Coronary artery (tissue), 2 donors: ENCODE measurements around the gene RALGDS.
A peak's percentile ranks its signal among the peaks of the same experiment; 100 is the strongest.

ENCODE experiments used
- DNase-seq: peaks from one replicate; pipeline ENCODE4 v3.0.0-alpha.2; 2017; ENCODE audit warnings: low spot score
- H3K27ac ChIP-seq, 2 donors: fragments of 200-600 bp; sonication (generic); one replicate each; pipeline ENCODE4 v1.5.1; 2016 to 2019
- H3K4me3 ChIP-seq: fragments of 200-600 bp; sonication (generic); 2 replicates; pipeline ENCODE4 v1.5.1; 2016; ENCODE audit warnings: mild to moderate bottlenecking, moderate library complexity
- TF ChIP-seq, protein P1 (sequence below): fragments of 200-600 bp; sonication (generic); IDR thresholded peaks from one replicate; pipeline ENCODE4 v1.5.1; 2019; ENCODE audit warnings: antibody characterized with exemption

Gene RALGDS

DNA sequence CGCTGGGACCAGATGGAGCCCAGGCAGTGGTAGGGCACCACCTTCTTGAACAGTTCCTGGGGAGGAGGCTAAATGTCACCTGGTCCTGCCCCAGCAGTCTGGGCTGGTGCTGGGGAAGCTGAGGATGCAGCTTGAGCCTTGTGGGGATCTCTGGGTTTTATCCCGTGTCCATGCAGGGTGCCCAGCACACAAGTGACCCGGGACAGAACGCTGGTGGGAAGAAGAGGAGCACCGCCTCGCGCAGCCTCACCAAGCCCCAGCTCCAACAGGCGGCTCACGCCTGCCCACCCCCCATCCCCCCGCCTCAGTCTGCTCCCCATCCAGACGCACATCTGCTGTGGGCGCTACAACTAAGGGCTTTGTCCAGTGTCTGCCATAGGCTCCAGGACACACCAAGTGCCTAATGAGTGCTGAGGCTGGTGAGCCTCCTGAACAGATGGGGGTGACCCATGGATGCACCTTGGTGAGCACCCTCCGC, 13.8 kb downstream of the RALGDS start:
- TF ChIP-seq, protein P1, sequence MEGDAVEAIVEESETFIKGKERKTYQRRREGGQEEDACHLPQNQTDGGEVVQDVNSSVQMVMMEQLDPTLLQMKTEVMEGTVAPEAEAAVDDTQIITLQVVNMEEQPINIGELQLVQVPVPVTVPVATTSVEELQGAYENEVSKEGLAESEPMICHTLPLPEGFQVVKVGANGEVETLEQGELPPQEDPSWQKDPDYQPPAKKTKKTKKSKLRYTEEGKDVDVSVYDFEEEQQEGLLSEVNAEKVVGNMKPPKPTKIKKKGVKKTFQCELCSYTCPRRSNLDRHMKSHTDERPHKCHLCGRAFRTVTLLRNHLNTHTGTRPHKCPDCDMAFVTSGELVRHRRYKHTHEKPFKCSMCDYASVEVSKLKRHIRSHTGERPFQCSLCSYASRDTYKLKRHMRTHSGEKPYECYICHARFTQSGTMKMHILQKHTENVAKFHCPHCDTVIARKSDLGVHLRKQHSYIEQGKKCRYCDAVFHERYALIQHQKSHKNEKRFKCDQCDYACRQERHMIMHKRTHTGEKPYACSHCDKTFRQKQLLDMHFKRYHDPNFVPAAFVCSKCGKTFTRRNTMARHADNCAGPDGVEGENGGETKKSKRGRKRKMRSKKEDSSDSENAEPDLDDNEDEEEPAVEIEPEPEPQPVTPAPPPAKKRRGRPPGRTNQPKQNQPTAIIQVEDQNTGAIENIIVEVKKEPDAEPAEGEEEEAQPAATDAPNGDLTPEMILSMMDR, result no peak
- H3K27ac ChIP-seq, result no peak overlapping the region
- DNase-seq, result peak; percentile 40
- no peak overlapping the region for H3K4me3 ChIP-seq

DNA sequence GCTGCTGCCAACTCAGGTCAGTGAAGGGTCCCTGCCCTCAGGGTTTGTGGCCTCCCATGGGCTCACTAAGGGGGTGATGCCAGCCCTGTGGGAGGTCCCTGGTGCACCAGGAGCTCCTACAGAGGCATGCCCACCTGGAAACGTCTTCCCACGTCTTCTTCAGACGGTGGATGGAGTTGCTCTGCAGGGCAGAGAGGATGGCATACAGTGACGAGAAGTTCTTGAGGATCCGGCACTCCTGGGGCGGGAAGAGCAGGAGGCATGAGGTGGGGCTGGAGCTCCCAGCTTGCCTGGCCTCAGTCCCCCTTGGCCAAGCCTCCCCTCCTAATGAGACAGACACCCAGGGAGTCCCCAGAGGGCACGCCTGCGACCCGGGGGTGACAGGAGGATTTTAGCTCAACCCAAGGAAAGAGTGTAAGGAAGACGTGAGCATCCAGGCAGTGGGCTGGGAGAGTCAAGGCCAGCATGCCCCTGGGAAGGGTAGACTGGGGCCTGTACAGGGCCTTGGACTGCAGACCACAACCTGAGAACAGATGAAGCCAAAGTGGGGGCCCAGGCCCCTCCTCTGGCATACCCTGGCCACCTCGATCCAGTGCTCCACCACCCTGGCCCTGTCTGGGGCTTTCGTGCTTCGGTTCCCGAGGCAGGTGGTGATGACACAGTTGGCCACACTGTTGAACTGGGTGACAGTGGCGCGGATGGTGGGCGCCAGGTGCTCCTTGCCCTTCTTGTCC, 14.4 kb downstream of the RALGDS start:
- peak; percentile 67 for DNase-seq
- Histone ChIP-seq H3K4me3 (no peak overlapping the region), H3K27ac (no peak overlapping the region)
- TF ChIP-seq, protein P1, result no peak

DNA sequence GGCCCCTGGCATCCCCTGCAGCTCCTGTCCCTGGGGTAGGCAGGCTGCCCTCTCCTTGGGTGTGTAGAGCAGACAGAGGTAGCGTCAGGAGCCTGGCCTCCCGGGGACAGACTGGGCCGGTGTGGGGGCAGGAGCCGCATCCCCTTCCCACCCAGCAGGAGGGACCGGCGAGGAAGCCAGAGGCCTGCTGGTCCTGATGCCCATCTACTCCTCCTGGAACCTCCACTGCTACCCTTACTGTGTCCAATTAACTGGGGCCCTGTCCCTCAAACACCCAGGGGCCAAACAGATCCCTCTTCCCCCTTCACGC, 15.6 kb downstream of the RALGDS start:
- peak; percentile 71 for DNase-seq
- TF ChIP-seq, protein P1, result no peak
- Histone ChIP-seq H3K4me3 (no peak overlapping the region), H3K27ac (no peak overlapping the region)

DNA sequence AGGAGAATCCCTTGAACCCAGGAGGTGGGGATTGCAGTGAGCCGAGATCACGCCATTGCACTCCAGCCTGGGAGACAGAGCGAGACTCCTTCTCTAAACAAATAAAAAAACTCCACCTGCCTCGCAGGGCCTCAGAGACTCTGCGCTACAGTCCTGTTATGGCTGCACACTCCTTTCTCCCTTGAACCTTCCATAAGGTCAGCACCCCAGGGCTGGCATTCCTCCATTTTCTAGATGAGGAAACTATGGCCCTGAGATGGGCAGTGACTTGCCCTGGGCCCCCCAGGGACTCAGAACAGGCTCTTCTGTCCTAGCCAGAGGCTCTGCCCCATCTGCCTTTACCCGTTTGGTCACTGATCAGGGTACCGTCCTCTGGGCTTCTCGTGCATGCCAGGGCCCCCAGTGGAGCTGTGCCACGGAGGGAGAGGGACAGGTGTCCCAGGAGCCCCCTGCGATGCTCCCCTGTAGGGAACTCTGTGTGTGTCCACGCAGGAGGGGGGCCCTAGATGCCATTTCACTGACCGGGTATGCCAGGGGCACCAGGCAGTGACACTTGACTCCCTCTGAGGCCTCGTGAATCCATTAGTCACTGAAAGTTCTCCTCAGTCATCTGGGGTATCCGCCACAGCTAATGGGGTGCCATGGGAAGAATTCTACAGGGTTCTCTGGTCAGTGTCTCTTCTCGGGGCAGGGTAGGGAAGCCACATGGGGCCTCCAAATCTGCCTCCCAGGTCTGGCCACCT, 16.2 kb downstream of the RALGDS start:
- Histone ChIP-seq H3K4me3 (no peak overlapping the region), H3K27ac (no peak overlapping the region)
- peak; percentile 68 for DNase-seq
- TF ChIP-seq, protein P1, result no peak

DNA sequence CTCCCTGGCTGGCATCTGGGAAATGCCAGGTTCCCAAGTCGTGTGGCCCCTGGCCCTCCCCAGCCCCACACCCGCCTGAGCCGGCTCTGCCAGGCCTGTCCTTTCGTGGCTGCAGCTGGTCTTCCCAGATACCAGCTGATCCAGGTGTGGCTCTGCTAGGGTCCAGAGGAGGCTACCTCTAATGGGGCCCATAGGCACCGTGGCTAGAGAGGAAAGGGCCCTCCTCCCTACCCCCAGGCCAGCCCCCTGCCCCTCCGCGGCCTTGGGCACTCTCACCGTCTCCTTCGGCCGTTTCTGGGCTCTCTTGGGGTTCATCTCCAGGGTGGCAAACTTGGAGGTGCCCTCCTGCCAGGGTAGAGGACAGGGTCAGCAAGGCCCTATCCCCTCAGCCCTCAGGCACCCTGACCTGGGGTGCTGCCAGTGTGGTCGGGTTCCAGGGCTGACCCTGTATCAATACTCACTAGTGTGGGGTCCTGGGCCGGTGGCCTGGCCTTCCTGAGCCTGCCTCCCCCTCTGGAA, 17.0 kb downstream of the RALGDS start:
- Histone ChIP-seq H3K4me3 (no peak overlapping the region), H3K27ac (no peak overlapping the region)
- DNase-seq, result peak; percentile 72
- TF ChIP-seq, protein P1, result no peak

DNA sequence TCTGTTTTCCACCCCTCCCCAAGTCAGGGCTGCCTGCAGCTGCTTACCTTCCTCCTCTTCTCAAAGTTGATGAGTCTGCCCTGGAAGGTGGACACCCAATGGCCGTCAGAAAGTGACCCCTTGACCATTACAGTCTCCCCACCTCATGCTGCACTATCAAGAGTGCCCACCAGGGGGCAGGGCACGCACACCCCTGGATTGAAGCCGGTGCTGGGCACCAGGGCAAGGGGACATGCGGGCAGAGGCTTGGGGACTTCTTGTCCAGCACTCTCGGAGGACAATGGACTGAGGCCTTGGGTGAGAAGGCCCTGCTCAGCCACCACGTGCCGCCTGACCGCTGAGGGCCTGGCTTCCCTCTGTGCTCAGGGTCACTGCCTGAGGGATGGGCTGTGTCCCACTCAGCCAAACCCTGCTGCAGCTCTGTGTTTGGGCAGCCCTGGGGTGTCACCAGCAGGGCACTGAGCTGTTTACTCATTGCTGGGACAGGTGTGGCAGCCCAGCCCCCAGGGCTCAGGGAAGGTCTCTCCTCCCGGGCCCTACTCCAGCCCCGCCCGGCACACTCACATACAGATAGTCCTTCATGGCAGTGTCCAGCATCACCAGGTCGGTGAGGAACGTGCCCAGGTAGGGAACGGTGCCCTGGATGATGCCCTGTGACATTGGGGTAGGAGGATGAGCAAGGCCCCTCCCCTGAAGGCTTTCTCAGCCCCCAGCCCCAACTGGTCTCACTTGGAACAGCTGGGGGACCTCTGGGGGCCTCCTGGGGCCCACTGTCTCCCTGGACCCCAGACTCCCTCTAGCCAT, 17.7 kb downstream of the RALGDS start:
- peak overlapping the region in 1 of 2 donors; percentile 31 for H3K27ac ChIP-seq

More for the DNA sequence above, 17.7 kb downstream of the RALGDS start:
- peak; percentile 80 for DNase-seq
- H3K4me3 ChIP-seq, result no peak overlapping the region
- TF ChIP-seq, protein P1, result peak; percentile 97
